GM21723 (cell line): ENCODE results near the gene MAD2L2.

Source experiments
- ATAC-seq: cut with Tn5 transposase; IDR thresholded peaks from one replicate; pipeline ENCODE4 v1.9.1; 2021; ENCODE audit warnings: mild to moderate bottlenecking, moderate library complexity; ENCODE audit not compliant: unreplicated experiment

MAD2L2 gene

GRCh38 chr1:11705596-11705995, 24.6 kb upstream of the MAD2L2 start:
- ATAC-seq = no peak

- ATAC-seq = no peak
These were observed 23.9 kb upstream of the MAD2L2 start for GRCh38 chr1:11704691-11705475.

GRCh38 chr1:11704194-11704529, 23.2 kb upstream of the MAD2L2 start:
- no peak for ATAC-seq

- no peak for ATAC-seq
These were observed 22.6 kb upstream of the MAD2L2 start for GRCh38 chr1:11703357-11704193.

- no peak for ATAC-seq
These were observed 21.2 kb upstream of the MAD2L2 start for GRCh38 chr1:11701981-11702803.

GRCh38 chr1:11701551-11701961, 20.6 kb upstream of the MAD2L2 start:
- ATAC-seq = no peak

GRCh38 chr1:11700601-11701467, 19.9 kb upstream of the MAD2L2 start:
- ATAC-seq = no peak

GRCh38 chr1:11697893-11698210, 16.9 kb upstream of the MAD2L2 start:
- no peak for ATAC-seq

- ATAC-seq = no peak
These were observed 16.4 kb upstream of the MAD2L2 start for GRCh38 chr1:11697188-11697892.

GRCh38 chr1:11695861-11696260, 14.9 kb upstream of the MAD2L2 start:
- ATAC-seq = no peak

- ATAC-seq = no peak
These were observed 13.0 kb upstream of the MAD2L2 start for GRCh38 chr1:11693917-11694316.

GRCh38 chr1:11693024-11693590, 12.2 kb upstream of the MAD2L2 start:
- no peak for ATAC-seq

GRCh38 chr1:11691928-11692711, 11.2 kb upstream of the MAD2L2 start:
- no peak for ATAC-seq

- ATAC-seq = no peak
These were observed 10.5 kb upstream of the MAD2L2 start, which contains the start of gene DRAXIN for GRCh38 chr1:11691302-11691914. TSS of gene DRAXIN (plus strand) at chr1:11691710. CDS start at chr1:11706259, 14,549 bp downstream.

- no peak for ATAC-seq
These were observed 9.7 kb upstream of the MAD2L2 start for GRCh38 chr1:11690397-11691301.

- no peak for ATAC-seq
These were observed 7.6 kb upstream of the MAD2L2 start for GRCh38 chr1:11688506-11688905.

- ATAC-seq = no peak
These were observed 4.3 kb upstream of the MAD2L2 start for GRCh38 chr1:11685210-11685752.
